Psoas muscle (tissue), 8 donors: ENCODE data around the gene SLC12A3. TPM values are rescaled to one million over a fixed set of nuclear protein-coding genes. Genes with fewer than 3 reads are reported as not detected.

Experiments used
- ATAC-seq, 4 donors: fragments of 200-7000 bp; cut with Tn5 transposase; one replicate each; pipeline ENCODE4 v1.9.1; 2020; ENCODE audit warnings: moderate library complexity in 3 of 4, mild to moderate bottlenecking in 2 of 4
- DNase-seq, 2 donors: peaks; one replicate each; pipeline ENCODE4 v3.0.0-alpha.2; 2020
- H3K27ac ChIP-seq: fragments of 200-600 bp; one replicate; pipeline ENCODE4 v1.8.0; 2022
- H3K27me3 ChIP-seq, 3 donors: fragments of 200-600 bp in 1 of 3; one replicate each; pipeline versions ENCODE4 v1.6.1 to v1.8.0; 2013 to 2022; ENCODE audit warnings: low read length in 2 of 3, mild to moderate bottlenecking in 2 of 3, moderate library complexity in 1 of 3; ENCODE audit not compliant: insufficient read depth in 3 of 3
- H3K36me3 ChIP-seq, 2 donors: fragments of 200-600 bp in 1 of 2; one replicate each; pipeline versions ENCODE4 v1.6.1 to v1.8.0; 2013 to 2022; ENCODE audit warnings: low read depth in 1 of 2, mild to moderate bottlenecking in 1 of 2, moderate library complexity in 1 of 2; ENCODE audit not compliant: insufficient read depth in 1 of 2
- H3K4me1 ChIP-seq: fragments of 200-600 bp; one replicate; pipeline ENCODE4 v1.8.0; 2022
- H3K4me3 ChIP-seq: fragments of 200-600 bp; one replicate; pipeline ENCODE4 v1.8.0; 2022; ENCODE audit warnings: mild to moderate bottlenecking
- H3K9me3 ChIP-seq: fragments of 200-600 bp; one replicate; pipeline ENCODE4 v1.8.0; 2022
- WGBS, 3 donors: extraction: QIAGEN DNeasy Blood & Tissue Kit; methylation state at CpG; one replicate each; pipeline versions ENCODE4 v1.1.6 to v1.1.7; 2013; 5-methylcytosine and 5-hydroxymethylcytosine counted together
- intact Hi-C, 2 donors: fragments of 100-400 bp; cut with DNase I; formaldehyde crosslinking; loops; one replicate each; pipeline versions ENCODE4 v1.11.0 to v1.14.2; 2022
- polyA plus RNA-seq, 3 donors: library from polyadenylated mRNA; stranded (reverse); fragments of 200-250 nt; gene quantifications; one replicate each; pipeline ENCODE4 v1.2.3, GENCODE V29; 2013
- total RNA-seq, 4 donors: library from RNA; stranded (reverse); fragmentation: NEBNext Ultra II Directional in 2 of 4; extraction: Animal tissue kit (Norgen Biotek cat#: 25700) in 2 of 4; gene quantifications; one replicate each; pipeline versions ENCODE4 v1.2.1 to v1.2.4, GENCODE V29; 2021 to 2023
- TF ChIP-seq, protein P1 (sequence below): fragments of 200-600 bp; IDR thresholded peaks from one replicate; pipeline ENCODE4 v1.8.0; 2022; ENCODE audit warnings: antibody characterized with exemption
- donor health status: healthy with polysubstance abuse.
- donor health status: DM: no; HTN: no; CAD: no; lungs with moderate emphysema.
- donor health status: Bipolar disorder and iron deficiency.
- donor health status: healthy.
- donor health status: DM: yes; HTN: yes; CAD: no.
- donor health status: DM: no; HTN: no; CAD: no.
- donor health status: DM: no; HTN: no; CAD: no.
- donor health status: DM: yes; HTN: yes; CAD: no.

Gene SLC12A3
- total and polyA plus RNA-seq, 7 donors = 0.01 to 0.06 TPM; not detected in 5

DNA sequence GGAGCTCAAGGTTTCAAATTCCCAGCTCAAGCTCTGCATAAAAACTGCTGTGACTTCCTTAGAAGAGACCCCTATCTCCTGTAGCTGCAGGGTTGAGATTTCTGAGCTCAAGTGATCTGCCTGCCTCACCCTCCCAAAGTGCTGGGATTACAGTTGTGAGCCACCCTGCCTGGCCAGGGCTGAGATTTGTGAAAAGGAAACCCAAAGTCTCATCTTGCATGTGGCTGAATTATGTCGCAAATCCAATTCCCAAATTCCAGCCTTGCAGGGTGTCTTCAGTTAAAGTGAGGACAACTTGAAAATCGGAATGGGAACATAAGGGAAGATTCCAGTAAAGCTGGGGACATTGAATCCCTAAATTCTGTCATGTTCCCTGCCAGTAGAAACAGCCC lies 82.6 kb downstream of the SLC12A3 start:
- ATAC-seq (no peak), DNase-seq (no peak)
- peaks cover 9 to 60% of the 10 kb centered on the region in 2 donors for H3K36me3 ChIP-seq
- 60 to 70% (median 70%) methylated on average over 2 of the region's 2 CpGs for WGBS, 3 donors
- no peak overlapping the region for H3K4me3 ChIP-seq
- H3K27ac ChIP-seq = no peak overlapping the region
- TF ChIP-seq, protein P1, sequence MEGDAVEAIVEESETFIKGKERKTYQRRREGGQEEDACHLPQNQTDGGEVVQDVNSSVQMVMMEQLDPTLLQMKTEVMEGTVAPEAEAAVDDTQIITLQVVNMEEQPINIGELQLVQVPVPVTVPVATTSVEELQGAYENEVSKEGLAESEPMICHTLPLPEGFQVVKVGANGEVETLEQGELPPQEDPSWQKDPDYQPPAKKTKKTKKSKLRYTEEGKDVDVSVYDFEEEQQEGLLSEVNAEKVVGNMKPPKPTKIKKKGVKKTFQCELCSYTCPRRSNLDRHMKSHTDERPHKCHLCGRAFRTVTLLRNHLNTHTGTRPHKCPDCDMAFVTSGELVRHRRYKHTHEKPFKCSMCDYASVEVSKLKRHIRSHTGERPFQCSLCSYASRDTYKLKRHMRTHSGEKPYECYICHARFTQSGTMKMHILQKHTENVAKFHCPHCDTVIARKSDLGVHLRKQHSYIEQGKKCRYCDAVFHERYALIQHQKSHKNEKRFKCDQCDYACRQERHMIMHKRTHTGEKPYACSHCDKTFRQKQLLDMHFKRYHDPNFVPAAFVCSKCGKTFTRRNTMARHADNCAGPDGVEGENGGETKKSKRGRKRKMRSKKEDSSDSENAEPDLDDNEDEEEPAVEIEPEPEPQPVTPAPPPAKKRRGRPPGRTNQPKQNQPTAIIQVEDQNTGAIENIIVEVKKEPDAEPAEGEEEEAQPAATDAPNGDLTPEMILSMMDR = no peak
- H3K4me1 ChIP-seq = no peaks in the 10 kb centered on the region
- no peaks in the 10 kb centered on the region for H3K27me3 ChIP-seq
- intact Hi-C loops = no loop called here
- no peaks in the 10 kb centered on the region for H3K9me3 ChIP-seq

DNA sequence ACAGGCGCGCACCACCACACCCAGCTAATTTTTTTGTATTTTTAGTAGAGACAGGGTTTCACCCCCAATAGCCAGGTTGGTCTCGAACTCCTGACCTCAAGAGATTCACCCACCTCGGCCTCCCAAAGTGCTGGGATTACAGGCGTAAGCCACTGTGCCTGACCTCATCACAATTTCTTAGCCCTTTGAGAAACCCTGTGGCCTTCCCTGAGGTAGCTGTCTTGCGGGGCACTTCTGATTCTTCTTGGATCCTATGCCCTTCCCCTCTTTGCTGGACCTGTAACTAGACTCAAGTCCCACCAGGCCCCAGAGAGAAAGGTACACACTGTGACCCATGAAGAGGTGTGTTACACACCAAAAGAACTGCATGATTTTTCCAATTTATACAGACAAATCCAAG lies 83.2 kb downstream of the SLC12A3 start:
- 94 to 98% (median 96%) methylated on average over 6 of the region's 6 CpGs for whole genome bisulfite sequencing, 3 donors
- Histone ChIP-seq H3K27me3 (no peaks in the 10 kb centered on the region), H3K4me3 (no peak overlapping the region), H3K9me3 (no peaks in the 10 kb centered on the region), H3K27ac (no peak overlapping the region), H3K36me3 (peaks cover 9 to 54% of the 10 kb centered on the region in 2 donors), H3K4me1 (no peaks in the 10 kb centered on the region)
- DNase-seq = no peak
- ATAC-seq = no peak
- TF ChIP-seq, protein P1 = no peak
- intact Hi-C loops = loop anchor here in 1 of 2 donors (2.0 kb wide), 1 partner anchor 81 kb away; no protein-coding TSS in a partner anchor

GRCh38 chr16:56950051-56950450 lies 85.0 kb downstream of the SLC12A3 start:
- no peaks in the 10 kb centered on the region for H3K4me1 ChIP-seq
- no peaks in the 10 kb centered on the region for H3K27me3 ChIP-seq
- intact Hi-C loops = no loop called here
- no peak overlapping the region for H3K4me3 ChIP-seq
- 71 to 88% (median 85%) methylated on average over 4 of the region's 4 CpGs for WGBS, 3 donors
- DNase-seq (no peak), ATAC-seq (no peak)
- H3K27ac ChIP-seq = no peak overlapping the region
- H3K9me3 ChIP-seq = no peaks in the 10 kb centered on the region
- peaks cover 1 to 36% of the 10 kb centered on the region in 2 donors for H3K36me3 ChIP-seq
- TF ChIP-seq, protein P1 = no peak

- WGBS, 3 donors = 80 to 86% (median 84%) methylated on average over 7 of the region's 7 CpGs
- Histone ChIP-seq H3K27ac (no peak overlapping the region), H3K27me3 (no peaks in the 10 kb centered on the region), H3K36me3 (peaks cover 0 to 32% of the 10 kb centered on the region in 2 donors), H3K4me3 (no peak overlapping the region), H3K9me3 (no peaks in the 10 kb centered on the region), H3K4me1 (no peaks in the 10 kb centered on the region)
- TF ChIP-seq, protein P1 = no peak
- ATAC-seq (peak in 1 of 4 donors; percentile 23), DNase-seq (no peak)
- intact Hi-C loops = no loop called here
Measured at GRCh38 chr16:56950455-56950854, 85.4 kb downstream of the SLC12A3 start.
